ENCODE measurements around the gene PIP4P1. TPM values are rescaled to one million over a fixed set of nuclear protein-coding genes. Genes with fewer than 3 reads are reported as not detected.
A peak's percentile ranks its signal among the peaks of the same experiment; 100 is the strongest.

Gene PIP4P1
- total and polyA plus RNA-seq, 4 donors: 13.2 to 14.9 (median 14.3) TPM

DNA sequence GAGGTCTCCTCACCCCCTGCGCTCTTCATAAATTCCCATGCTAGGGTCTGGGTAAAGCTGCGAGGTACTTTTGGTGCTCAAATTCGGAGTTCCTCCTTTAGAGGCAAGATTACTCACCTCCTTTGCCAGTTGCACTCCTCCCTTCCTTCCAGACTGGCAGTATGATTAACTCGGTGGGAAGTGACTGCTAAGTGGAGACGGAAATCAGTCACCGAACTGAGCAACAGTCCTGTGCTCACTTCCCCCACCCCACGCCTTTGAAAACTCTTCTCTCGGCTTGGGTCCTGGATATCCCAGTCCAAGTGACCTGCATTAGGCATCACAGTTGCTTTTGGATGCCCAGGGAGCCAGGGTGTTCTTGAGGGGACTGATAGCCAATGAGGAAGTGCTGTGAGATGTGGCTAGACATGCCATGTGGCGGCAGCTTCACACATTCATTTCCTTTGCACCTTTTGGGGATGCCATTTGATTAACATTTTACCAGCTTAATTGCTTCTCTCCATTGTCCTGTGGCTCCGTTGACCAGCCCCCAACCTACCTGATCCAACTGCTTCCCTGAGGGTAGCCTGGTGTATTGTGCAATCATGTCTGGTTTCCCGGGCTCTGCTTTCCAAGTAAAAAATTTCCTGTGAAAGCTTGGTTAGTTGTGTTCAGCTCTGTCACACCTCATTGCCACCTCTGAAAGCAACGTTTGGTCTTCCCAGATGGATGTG is 8.8 kb upstream of the PIP4P1 start:
- DNase-seq (ENCODE audit: low spot score): no peak
- Histone ChIP-seq H3K9me3 (ENCODE audit: control insufficient read depth in 4 of 4, low read length in 3 of 4) (no peaks in the 10 kb centered on the region), H3K36me3 (ENCODE audit: control insufficient read depth in 4 of 4, insufficient read depth in 3 of 4, low read depth in 1 of 4, low read length in 3 of 4) (peaks cover 2 to 13% (median 11%) of the 10 kb centered on the region in 4 donors), H3K27me3 (ENCODE audit: control insufficient read depth in 4 of 4, insufficient read depth in 4 of 4, low read length in 3 of 4) (no peaks in the 10 kb centered on the region), H3K9ac (ENCODE audit: low read depth in 1 of 2, low read length in 2 of 2) (peak overlapping the region; percentile 51 to 60), H3K27ac (ENCODE audit: low read depth in 1 of 2, low read length in 2 of 2) (peak overlapping the region; percentile 71 to 80), H3K4me3 (ENCODE audit: low read depth in 1 of 3, low read length in 3 of 3) (peak overlapping the region; percentile 63 to 91 (median 63)), H3K4me1 (ENCODE audit: control insufficient read depth in 4 of 4, insufficient read depth in 4 of 4, low read length in 3 of 4) (peaks cover 6 to 39% (median 33%) of the 10 kb centered on the region in 4 donors)
- under 1% methylated on average over 12 of the region's 12 CpGs for WGBS
- no peak for TF ChIP-seq RXRA (IDR thresholded peaks at IDR 0.05)
- TF ChIP-seq FOXA1 (IDR thresholded peaks at IDR 0.05): no peak
- TF ChIP-seq, protein P1, sequence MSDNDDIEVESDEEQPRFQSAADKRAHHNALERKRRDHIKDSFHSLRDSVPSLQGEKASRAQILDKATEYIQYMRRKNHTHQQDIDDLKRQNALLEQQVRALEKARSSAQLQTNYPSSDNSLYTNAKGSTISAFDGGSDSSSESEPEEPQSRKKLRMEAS (IDR thresholded peaks at IDR 0.05): peak; percentile 23
- no peak for TF ChIP-seq YY1 (IDR thresholded peaks at IDR 0.05)
- peak in 1 of 2 donors; percentile 10 for TF ChIP-seq HNF4A (conservative IDR thresholded peaks at IDR 0.05)

GRCh38 chr14:20469242-20469889 is 8.1 kb upstream of the PIP4P1 start, which contains the start of gene PNP:
Gene PNP (plus strand): TSS chr14:20469406. CDS start chr14:20469525, 119 bp downstream.
- H3K4me3 ChIP-seq (ENCODE audit: low read depth in 1 of 3, low read length in 3 of 3): peak within 1 kb of the TSS; percentile 63 to 91 (median 63)
- peak; percentile 95 for DNase-seq (ENCODE audit: low spot score)
- peak within 1 kb of the TSS; percentile 42 to 51 for H3K9ac ChIP-seq (ENCODE audit: low read depth in 1 of 2, low read length in 2 of 2)
- WGBS: under 1% methylated on average over 40 of the region's 40 CpGs
- H3K27me3 ChIP-seq (ENCODE audit: control insufficient read depth in 4 of 4, insufficient read depth in 4 of 4, low read length in 3 of 4): no peaks in the 10 kb centered on the region
- peaks cover 6 to 39% (median 33%) of the 10 kb centered on the region in 4 donors for H3K4me1 ChIP-seq (ENCODE audit: control insufficient read depth in 4 of 4, insufficient read depth in 4 of 4, low read length in 3 of 4)
- peak within 1 kb of the TSS; percentile 71 to 80 for H3K27ac ChIP-seq (ENCODE audit: low read depth in 1 of 2, low read length in 2 of 2)
- H3K9me3 ChIP-seq (ENCODE audit: control insufficient read depth in 4 of 4, low read length in 3 of 4): no peaks in the 10 kb centered on the region
- peak; percentile 23 to 40 for TF ChIP-seq EGR1 (IDR thresholded peaks at IDR 0.05; ENCODE audit: low read depth in 2 of 2)
- no peak for TF ChIP-seq HNF4G (IDR thresholded peaks at IDR 0.05)
- peak; percentile 13 to 19 for TF ChIP-seq RXRA (IDR thresholded peaks at IDR 0.05)
- no peak for TF ChIP-seq FOXA1 (IDR thresholded peaks at IDR 0.05)
- peak; percentile 96 for TF ChIP-seq TAF1 (conservative IDR thresholded peaks at IDR 0.05)
- TF ChIP-seq RAD21 (IDR thresholded peaks at IDR 0.05): peak in 1 of 2 donors; percentile 44
- TF ChIP-seq YY1 (IDR thresholded peaks at IDR 0.05): peak; percentile 69
- peak; percentile 62 for TF ChIP-seq SP1 (IDR thresholded peaks at IDR 0.05)
- TF ChIP-seq, protein P1 (IDR thresholded peaks at IDR 0.05): peak; percentile 47
- TF ChIP-seq REST (IDR thresholded peaks at IDR 0.05): peak; percentile 89
- peaks cover 0 to 6% (median 5%) of the 10 kb centered on the region in 4 donors for H3K36me3 ChIP-seq (ENCODE audit: control insufficient read depth in 4 of 4, insufficient read depth in 3 of 4, low read depth in 1 of 4, low read length in 3 of 4)
